IPS DF 4.7 (cell line): ENCODE results near the gene SLC9A8.
"Not testable (repeated sequence)": the region's sequence is repeated elsewhere in the genome, so short reads cannot be mapped to it uniquely, and the experiment has no call there.

Experiments
- DNase-seq: peaks from one replicate; pipeline ENCODE4 v3.0.0-alpha.2; 2013; ENCODE audit warnings: low spot score; ENCODE audit errors: extremely low read depth

SLC9A8 gene

DNA sequence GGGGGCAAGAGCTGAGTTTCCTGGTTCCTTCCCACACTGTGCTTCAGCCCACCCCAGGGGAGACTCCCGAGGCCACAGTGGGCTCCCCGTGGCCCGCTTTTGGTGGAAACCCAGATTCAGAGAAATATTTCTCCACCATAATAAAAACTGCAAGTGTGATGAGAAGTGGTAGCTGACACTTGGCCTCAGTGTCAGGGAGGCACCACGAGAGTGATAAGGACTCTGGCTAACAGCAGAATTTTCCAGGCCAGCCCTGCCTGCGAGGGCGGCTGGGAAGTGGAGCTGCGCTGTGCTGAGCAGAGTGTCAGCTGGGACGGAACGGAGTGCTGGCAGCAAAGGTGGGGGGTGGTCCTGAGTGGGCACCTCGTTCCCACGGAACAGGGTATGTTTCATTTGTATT lies 80.2 kb downstream of the SLC9A8 start:
- DNase-seq = no peak

DNA sequence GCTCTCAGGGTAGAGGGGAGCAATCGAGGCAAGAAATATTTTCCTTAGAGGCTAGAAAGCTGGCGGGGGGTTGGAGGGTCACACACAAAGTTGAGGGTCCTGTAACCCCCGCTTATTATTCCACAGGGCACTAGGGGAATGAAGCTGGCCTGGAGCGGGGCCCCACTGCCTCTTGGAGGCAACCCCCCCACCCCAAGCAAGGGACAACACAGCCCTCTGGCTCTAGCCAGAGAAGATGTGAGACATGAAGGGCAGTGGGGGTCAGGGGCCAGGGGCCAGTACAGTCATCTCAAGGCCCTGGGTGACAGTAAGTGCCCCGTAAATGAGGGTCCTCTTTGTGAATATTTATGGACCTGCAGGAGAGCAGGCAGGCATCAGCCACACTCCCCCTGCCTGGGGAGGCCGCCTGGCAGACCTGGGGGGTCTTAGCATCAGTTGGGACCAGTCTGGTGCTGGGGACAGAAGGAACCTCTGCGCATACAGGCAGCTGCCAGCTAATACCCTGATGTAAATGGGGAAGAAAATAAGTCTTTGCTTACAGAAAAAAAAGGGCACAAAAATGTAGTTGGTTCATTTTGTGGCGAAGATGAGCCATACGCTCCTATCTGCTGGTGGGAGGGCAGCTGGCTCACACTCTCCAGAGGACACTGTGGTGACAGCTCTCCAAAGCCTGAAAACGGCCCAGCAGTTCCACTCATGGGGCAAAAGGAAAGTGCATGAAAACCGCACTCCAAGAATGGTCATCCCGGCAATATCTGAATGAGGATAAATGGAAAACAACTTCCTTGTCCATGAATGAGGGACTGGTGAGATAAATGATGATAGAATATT lies 80.8 kb downstream of the SLC9A8 start:
- DNase-seq = no peak

DNA sequence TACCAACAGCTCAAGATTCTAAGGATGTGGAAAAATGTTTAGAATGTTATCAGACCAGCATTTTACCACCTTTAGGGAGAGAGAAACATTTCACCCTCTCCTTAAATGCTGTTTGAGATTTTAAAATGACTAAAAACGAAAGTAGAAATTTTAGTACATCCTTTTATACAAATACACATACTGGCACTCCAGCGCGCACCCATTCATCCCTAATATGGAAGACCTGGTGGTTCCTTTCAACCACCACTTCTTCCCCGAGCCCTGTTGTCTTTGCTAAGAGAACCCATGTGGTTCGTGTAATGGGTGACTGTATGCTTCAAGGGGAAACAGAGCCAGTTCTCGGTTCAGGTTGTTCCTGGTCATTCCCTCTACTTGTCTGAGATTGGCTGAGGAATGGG lies 81.4 kb downstream of the SLC9A8 start:
- no peak for DNase-seq

DNA sequence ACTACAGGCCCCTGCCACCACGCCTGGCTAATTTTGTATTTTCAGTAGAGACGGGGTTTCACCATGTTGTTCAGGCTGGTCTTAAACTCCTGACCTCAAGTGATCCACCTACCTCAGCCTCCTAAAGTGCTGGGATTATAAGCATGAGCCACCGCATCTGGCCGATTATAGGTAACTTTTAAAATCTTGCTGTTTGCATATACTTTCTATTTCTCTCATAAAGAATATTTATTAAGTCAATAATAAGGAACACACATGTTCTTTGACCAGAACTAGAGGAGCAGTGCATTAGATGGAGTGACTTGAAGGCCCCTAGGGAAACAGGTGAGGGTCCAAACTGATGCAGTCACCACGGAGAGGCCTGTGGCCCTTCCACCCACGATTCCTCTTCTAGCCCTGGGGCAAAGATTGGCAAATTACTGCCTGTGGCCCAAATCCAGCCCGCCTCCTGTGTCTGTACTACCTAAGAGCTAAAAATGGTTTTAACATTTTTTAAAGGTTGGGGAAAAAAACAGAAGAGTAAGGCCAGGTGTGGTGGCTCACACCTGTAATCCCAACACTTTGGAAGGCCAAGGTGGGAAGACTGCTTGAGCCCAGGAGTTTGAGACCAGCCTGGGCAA lies 83.0 kb downstream of the SLC9A8 start:
- not testable (repeated sequence) for DNase-seq

DNA sequence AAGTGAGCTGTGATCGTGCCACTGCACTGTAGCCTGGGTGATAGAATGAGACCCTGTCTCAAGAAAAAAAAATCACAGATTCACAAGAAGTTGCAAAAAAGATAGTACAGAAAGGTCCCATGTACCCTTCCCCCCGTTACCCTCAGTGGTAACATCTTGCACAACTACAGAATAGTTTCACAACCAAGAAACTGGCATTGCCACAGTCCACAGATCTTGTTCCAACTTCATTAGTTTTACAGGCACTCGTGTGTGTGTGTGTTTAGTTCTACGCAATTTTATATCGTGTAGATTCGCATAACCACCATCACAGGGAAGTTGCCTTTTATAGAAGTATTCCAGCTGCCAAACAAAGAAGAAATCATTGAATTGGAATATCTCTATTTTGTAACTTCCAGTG lies 83.6 kb downstream of the SLC9A8 start:
- DNase-seq = no peak

DNA sequence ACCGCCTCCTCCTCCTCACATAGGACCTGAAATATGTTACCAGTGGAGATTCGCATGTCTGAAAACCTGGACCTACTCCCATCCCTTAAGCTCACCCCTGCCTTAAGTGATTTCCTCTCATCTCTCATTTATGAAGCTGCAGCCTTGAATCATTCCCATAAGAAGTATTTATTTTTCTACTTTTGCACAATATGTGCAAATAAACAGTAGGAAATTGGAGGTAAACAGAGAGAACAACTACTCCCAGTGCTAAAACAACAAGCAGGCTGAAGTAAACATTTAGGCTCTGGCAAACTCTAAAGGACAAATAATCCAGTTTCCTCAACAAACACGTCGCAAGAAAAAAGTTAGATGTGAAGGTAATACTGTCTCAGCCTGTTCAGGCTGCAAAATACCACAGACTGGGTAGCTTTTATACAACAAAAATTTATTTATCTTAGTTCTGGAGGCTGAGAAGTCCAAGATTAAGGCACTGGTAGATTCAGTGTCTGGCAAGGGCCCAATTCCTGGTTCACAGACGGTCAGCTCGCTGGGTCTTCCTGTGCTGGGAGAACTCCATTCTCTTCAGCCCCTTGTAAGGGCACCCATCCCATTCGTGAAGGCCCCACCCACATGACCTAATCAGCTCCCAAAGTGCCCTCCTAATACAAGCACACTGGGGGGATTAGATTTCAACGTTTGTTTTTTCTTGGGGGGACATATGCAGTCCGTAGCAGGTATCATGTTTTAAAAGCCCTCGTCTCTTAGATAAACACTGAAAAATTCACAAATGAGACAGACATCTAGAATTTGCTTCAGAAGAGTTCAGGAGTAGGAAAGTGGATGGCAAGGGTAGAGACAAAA lies 87.1 kb downstream of the SLC9A8 start:
- DNase-seq = no peak

DNA sequence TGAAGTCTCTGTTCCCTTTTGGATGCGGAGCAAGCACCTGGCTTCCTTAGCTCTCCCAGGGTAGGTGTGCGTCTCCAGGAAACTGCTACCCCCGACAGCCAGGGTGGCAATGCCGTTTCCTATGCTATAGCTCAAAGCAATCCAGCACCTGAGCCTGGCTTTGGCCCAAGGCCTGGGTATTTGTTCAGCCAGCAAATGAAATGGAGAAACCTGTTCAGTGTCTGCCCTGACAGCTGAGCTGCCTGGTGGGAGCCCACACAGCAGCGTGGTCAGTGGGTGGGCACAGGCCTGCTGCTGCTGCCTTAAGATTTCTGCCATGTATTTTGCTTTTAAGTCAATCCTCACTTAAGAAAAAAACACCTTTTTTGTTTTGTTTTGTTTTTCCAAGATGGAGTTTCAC lies 89.0 kb downstream of the SLC9A8 start:
- no peak for DNase-seq

DNA sequence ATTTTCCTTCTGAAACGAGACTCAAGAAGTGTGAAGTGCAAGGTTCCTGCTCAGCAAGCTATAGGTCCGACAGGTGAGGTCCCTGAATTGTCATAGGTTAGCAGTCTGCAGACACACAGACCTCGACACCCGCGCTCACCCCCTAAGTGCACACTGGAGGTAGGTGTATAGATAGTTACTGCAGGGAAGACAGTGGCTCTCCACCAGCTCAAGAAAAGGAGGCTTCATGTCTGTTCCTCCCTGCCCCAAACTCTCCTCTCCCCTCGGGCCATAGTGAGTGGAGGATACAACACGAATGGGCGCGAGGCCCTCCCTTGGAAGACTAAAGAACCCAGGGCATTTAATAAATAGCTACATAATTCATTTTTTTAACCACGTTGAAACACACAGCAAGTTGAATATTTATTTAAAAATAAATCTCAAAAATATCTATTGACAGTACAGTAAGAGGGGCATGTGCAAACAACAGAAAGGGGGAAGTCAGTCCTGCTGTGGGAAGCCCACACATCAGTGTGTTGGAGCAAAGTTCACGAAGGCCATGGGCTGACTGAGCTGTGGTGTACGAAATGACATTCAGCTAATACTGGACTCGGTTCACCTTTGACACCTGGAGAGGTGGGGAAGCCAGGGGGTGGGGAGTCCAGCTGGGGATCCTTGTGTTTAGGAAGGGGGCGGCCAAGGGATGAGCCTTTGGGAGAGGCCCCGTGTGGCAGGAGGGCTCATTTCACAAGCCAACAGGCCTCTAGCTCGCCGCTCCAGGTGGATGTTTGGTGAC lies 92.0 kb downstream of the SLC9A8 start:
- DNase-seq = no peak

DNA sequence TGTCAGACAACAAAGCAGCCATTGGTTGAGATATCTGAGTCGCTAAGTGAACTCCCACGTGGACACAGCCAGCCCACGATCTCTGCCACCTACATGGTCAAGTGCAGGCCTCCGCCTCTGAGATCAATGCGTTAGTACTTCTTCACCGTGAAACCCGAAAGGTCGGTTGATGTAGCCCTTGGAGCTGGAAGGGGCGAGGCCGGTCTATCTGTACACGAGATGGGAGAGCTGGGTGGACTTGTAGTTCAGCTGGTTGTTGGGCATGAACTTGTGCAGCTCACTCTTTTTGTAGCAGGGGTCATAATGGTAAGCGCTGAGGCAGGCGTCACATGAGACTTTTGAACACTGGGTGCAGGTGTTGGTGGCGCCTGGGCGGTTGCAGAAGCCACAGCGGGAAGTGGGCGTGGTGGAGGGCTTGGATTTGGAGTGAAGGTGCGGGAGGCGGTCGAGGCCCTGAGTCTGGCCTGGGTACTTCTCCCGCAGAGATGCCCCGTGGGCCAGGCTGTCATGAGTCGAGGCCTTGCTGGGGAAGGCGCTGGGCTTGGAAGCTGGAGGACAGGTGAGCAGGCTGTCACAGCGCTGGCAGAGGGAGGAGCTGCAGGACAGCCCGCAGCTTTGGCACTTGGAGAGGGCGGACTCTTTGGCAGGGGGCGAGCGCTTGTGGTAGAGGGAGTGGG lies 92.9 kb downstream of the SLC9A8 start:
- no peak for DNase-seq

DNA sequence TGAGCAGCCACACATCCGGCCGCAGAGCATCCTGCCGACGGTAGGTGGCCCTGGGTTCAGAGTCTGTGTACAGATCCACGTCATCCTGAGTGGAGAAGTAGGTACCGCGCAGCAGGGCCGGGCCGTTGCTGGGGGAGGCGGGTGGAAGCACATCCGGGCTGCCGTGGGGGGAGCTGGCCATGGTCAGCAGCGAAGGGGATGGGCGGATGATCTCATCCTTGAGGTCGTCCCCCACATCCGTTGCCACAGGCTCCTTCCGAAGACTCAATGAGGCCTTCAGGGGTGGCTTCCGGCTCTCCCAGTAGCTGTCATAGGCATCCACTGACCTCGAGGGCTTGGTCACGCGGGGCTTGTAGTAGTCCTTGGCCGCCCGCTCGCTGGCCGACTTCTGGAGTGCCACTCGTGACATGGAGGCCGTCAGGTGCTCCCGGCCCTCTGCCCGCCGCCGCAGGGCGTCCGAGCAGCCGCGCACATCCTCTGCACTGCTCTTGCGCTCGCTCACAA lies 93.5 kb downstream of the SLC9A8 start:
- no peak for DNase-seq

DNA sequence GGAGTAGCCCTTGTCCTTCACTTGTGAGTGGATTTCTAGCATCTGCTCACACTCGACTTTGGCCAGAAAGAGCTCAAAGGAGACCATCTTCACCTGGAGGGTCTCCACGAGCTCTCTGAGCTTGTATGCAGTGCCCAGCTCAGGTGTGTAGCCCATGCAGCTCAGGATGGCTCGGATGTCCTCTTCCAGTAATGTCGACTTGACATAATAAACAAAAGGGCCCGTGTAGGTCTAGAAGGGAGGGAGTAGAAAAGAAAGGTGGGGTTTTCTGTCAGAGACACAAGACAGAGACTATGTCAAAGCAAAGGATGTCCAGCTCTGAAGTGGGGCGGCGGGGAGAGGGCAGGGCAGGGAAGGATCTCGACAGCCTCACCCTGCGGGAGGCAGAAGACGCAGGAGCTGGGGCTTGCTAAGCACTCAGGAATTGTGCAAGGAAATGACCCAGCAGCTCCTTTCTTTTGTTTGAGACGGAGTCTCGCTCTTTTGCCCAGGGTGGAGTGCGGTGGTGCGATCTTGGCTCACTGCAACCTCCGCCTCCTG lies 94.1 kb downstream of the SLC9A8 start:
- DNase-seq = no peak

DNA sequence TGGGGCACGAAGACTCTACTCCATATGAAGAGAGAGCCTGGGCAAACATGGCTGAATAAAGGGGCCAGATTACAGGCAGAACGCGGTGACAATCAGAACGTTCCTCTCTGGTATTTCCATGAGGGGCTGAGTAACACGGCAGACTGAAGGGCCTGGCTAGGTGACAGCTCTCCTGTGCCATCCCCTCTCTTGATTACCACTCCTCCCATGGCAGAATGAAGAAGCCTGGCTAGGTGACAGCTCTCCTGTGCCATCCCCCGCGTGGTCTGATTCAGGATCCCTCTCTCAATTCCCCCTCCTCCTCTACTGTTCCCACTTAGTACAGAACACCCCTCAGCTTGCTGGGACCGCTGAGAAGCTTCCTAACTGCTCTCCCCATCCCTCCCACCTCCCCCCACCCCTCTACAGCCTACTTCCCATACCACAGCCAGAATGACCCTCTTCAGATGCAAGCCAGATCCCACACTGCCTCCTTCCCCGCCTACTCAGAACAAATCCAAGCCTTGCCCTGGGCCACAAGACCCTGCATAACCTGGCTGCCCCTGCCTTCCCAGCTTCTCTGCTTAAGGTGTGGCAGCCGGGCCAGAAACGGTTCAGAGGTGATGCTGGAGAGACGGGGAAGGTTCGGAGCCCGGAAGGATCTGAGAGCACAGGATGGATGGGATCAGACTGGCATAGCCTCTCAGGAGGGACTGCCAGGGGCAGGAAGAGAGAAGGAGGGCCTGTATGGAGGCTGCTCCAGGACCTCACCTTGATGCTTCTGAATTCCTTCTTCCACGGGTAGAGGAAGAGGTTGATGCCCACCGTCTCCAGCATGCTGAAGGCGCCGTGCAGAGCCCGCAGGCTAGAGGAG lies 95.0 kb downstream of the SLC9A8 start:
- no peak for DNase-seq

DNA sequence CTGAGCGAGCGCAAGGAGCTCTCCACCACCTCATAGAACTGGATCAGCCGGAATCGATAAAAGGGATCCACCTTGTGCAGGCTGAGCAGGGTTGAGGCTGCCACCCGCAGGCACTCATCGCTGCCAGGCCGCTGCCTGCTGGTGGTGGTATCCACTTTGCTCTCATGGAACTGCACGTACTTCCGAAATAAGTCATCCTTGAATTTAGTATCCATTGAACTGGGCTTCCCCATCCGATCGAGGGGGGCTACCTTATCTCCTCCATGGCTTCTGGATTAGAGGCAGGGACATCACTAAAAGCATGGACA lies 95.6 kb downstream of the SLC9A8 start:
- no peak for DNase-seq

DNA sequence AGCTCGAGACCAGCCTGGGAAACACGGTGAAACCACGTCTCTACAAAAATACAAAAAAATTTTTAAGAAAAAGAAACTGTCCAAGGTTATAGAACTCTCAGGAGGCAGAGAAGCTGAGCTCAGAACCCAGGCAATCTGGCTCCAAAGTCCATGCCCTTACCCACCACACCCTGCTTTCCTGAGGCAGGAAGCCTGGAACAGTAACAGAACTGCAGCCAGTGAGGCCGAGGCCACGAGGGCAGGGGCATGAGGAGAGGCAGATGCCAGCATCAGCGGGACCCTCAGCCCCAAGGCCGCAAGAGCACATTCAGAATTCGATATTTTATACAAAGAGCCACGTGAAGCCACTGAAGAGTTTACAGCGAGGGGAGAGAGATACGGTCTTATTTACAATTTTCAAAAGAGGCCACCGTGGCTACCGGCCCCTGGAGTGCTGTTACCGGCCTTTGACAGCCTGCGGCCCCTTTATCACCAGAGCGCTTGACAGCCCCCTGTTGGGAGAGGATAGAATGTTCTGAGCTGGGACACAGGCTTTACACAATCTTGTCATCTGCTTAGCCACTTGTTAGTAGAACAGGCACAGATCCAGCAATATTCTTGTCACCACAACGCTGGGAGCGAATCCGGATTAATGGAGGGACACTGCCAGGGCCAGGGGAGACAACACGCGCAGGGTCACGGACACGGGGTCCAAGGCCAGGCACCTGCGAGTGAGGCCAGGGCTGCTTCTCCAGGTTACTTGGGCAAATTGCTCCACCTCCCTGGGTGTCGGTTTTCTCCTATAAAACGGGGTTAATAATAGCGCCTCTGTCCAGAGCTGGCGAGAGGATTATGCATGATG lies 97.1 kb downstream of the SLC9A8 start:
- no peak for DNase-seq

DNA sequence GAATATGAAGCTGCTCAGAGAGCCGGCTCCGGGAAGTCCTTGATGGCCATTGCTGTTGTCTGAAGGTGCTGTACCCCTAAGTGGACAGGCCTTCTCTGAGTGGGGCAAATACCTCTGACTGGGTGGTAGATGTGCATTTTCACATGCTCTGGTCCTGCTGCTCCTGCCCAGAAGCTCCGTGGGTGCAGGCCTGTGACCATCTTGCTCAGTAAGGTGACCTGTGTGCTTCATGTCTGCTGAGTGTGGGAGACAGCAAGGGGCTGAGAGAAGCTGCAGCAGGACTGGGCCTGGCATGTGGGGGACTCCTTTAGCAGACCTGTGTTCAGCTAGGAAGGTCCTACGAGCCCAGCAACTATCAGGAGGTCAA lies 97.7 kb downstream of the SLC9A8 start:
- no peak for DNase-seq

DNA sequence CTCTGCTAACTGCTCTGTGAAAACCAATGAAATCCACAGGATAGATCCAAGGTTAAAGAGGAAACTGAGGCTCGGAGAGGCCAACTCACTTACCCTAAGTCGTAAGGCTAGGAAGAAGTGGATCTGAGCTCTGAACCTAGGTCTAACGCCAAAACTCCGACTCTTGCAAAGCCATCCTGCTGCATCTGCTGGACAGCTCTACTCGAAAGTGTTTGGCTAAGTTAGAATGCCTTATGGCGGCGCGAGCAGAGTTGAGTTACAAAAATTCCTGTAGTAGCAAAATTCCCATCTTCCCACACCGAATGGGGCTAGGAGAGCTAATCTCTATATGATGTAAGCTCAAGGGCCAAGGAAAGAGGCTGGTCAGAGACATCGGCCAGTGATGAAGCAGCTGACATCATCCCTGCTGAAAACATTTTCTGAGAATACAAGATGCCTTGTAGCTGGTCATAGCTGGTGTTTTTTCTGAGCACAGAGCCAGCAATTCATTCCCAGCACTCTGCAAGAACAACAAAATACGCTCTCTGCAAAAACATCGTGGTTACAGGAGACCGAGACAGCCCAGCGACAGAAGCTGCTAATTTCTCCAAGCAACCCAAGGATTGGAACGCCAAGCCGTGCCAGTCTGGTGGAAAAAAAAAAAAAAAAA lies 100.9 kb downstream of the SLC9A8 start:
- DNase-seq = no peak

DNA sequence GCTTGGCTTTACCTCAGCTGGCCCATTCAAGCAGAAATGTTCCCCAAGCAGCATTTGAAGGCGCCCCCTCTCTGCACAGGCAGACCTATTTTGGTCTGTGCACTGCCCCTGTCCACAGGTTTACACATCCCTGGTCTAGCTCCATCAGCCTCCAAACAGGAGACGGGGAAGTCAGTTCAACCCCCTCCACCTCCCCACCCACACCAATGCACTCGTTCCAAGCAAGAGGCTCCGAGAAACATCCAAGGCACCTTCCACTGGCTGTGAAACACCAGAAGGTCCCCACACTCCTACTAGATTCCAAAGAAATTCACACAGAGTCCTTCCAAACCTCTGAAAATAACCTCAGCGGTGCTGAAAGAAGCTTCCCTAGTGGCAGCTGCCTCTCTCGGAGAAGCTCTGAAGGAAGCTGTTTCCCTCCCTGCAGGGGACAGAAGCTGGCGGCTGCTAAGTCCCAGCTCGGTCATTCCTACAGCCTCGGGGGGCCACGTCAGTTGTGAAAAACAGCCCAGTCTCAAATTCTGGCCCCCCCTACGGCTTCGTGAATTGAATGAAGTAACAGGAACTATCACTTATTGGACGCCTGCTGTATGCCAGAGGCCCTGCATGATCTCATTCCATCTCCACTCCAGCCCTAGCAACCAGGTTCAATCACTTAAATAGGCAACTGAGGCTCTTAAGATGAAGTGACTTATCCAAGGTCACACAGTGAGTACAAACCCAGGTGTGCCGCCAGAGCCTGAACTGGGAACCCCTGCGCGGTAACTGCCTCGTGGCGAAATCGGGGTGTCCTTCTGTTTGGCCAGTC lies 101.9 kb downstream of the SLC9A8 start:
- no peak for DNase-seq

DNA sequence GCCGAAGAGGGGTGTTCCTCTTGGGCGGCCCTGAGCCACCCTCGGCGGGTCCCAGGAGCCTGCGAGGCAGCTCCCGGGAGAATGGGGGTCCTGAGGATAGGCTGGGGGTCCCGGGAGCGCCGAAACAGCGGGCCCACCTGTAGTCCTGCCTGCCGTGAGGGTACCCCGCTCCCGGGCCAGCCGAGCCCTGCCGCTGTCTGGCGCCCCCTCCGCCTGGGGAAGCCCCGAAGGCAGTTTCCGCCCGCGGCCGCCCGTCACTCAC lies 102.4 kb downstream of the SLC9A8 start:
- DNase-seq = no peak
